Activated T-helper 1 cell treated with anti-CD3 and anti-CD28 coated beads, Interleukin-12 subunit alpha, Interleukin-12 subunit beta, Interleukin-2, Interleukin-4 antibody, amounts not matched to agents 30 ng/mL and 10 ng/mL and 1 ng/mL, durations not matched to agents 14 hours and 24 hours and 36 hours (primary cell): ENCODE measurements around the gene DENND1C. TPM values are rescaled to one million over a fixed set of nuclear protein-coding genes. Genes with fewer than 3 reads are reported as not detected.

Experiments
- DNase-seq: peaks from one replicate; pipeline ENCODE4 v3.0.0; 2021; ENCODE audit warnings: low spot score
- H3K27ac Mint-ChIP-seq: one replicate; pipeline ENCODE4 v1.8.0; 2021; ENCODE audit warnings: mild to moderate bottlenecking, mixed read lengths
- H3K27me3 Mint-ChIP-seq: one replicate; pipeline ENCODE4 v1.8.0; 2022; ENCODE audit warnings: mild to moderate bottlenecking, moderate library complexity, mixed read lengths; ENCODE audit not compliant: insufficient read depth
- H3K36me3 Mint-ChIP-seq: one replicate; pipeline ENCODE4 v1.8.0; 2021; ENCODE audit warnings: low read depth, mixed read lengths
- H3K4me1 Mint-ChIP-seq: one replicate; pipeline ENCODE4 v1.8.0; 2021; ENCODE audit warnings: low read depth, mixed read lengths
- H3K4me3 Mint-ChIP-seq: one replicate; pipeline ENCODE4 v1.8.0; 2021; ENCODE audit warnings: mild to moderate bottlenecking, moderate library complexity, mixed read lengths
- H3K9me3 Mint-ChIP-seq: one replicate; pipeline ENCODE4 v1.8.0; 2021; ENCODE audit warnings: mixed read lengths
- intact Hi-C: fragments of 100-400 bp; cut with micrococcal nuclease; formaldehyde crosslinking; loops from one replicate; pipeline ENCODE4 v1.15.1; 2024
- total RNA-seq: library from RNA; stranded (reverse); gene quantifications from 2 replicates; pipeline ENCODE4 v1.2.3, GENCODE V29; 2022

The DENND1C gene
- total RNA-seq, 1 donor from 2014 or later: 68.4 TPM

DNA sequence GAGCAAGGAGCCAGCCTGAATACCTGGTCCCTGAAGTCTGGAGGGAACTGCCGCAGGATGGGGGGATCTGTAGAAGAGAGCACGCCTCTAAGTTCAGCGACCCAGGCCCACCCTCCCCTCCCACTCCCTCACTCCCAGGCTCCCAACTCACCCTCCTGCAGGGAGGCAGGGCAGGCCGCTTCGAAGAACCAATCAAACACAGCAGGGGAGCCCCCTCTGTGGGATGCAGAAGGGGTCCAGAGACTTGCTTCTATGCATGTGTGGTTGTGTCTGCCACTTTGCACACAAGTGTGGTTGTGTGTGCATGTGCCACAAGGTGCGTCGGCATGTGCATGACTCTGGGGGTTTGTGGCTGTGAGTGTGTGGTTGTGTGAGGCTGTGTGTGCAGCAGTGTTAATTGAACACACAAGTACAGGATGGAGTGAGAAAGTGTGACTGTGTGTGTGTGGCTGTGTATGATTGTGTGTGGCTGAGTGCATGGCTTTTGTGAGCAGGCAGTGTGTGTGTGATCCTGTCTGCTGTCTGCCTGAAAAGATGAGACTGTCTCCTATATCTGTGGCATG lies 1.7 kb downstream of the DENND1C start:
- intact Hi-C loops: loop anchor here (2.0 kb wide), 2 partner anchors 25 to 37 kb away; no protein-coding TSS in a partner anchor

DNA sequence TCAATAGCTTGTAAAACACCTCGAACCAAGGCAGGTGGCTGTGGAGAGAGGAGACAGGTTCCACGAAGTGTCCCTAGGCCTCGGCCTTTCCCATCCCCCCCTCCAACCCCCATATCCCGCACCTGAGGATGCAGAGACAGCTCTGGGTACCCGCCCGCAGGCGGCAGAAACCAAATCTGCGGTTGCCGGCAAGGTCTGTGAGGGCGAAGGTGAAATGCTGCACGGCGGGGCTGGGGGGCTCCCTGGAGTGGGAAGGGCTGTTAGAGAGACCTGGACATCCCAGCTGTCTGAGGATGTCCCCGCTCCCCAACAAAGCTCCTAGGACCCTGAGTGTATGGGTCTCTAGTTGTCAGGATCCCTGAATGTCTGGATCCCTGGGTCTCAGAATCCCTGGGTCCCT lies 2.8 kb downstream of the DENND1C start:
- no peak overlapping the region for H3K27ac Mint-ChIP-seq
- intact Hi-C loops: no loop called here
- H3K36me3 Mint-ChIP-seq: peaks cover 13% of the 10 kb centered on the region
- no peaks in the 10 kb centered on the region for H3K27me3 Mint-ChIP-seq
- DNase-seq: no peak
- peaks cover 23% of the 10 kb centered on the region for H3K4me1 Mint-ChIP-seq
- no peaks in the 10 kb centered on the region for H3K9me3 Mint-ChIP-seq
- no peak overlapping the region for H3K4me3 Mint-ChIP-seq

More for the DNA sequence above, 1.7 kb downstream of the DENND1C start:
- DNase-seq: no peak
- H3K36me3 Mint-ChIP-seq: peaks cover 9% of the 10 kb centered on the region
- no peaks in the 10 kb centered on the region for H3K27me3 Mint-ChIP-seq
- no peaks in the 10 kb centered on the region for H3K9me3 Mint-ChIP-seq
- peak overlapping the region; percentile 89 for H3K27ac Mint-ChIP-seq
- peak overlapping the region; percentile 91 for H3K4me3 Mint-ChIP-seq
- H3K4me1 Mint-ChIP-seq: peaks cover 23% of the 10 kb centered on the region

DNA sequence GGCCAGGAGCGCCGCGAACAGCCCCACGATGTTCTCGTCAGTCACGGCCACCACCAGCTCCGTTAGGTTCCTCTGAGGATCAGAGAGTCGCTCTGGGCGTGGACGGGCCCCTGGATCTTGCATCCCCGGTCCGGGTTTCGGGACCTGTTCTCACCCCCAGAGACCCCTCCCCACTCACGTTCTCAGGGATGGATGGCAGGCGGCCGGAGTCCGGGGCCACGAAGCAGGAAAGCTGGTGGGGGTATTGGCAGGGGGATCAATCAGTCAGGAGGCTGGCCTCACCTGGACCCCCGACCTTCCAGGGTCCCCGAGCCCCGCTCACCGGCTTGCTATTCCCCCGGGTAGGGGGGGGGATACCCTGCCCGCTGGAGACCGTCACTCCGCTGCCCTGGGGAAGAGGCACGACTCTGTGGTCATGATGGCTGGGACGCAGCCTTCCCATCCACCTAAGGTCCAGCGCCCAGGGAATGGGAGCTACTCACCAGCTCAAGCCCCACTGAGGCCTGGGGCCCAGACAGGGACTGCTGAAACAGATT lies 4.6 kb downstream of the DENND1C start:
- intact Hi-C loops: loop anchor here (1.0 kb wide), 3 partner anchors 17 to 104 kb away; no protein-coding TSS in a partner anchor
- H3K4me1 Mint-ChIP-seq: peaks cover 19% of the 10 kb centered on the region
- no peak for DNase-seq
- H3K9me3 Mint-ChIP-seq: no peaks in the 10 kb centered on the region
- H3K4me3 Mint-ChIP-seq: no peak overlapping the region
- peaks cover 13% of the 10 kb centered on the region for H3K36me3 Mint-ChIP-seq
- no peak overlapping the region for H3K27ac Mint-ChIP-seq
- no peaks in the 10 kb centered on the region for H3K27me3 Mint-ChIP-seq

DNA sequence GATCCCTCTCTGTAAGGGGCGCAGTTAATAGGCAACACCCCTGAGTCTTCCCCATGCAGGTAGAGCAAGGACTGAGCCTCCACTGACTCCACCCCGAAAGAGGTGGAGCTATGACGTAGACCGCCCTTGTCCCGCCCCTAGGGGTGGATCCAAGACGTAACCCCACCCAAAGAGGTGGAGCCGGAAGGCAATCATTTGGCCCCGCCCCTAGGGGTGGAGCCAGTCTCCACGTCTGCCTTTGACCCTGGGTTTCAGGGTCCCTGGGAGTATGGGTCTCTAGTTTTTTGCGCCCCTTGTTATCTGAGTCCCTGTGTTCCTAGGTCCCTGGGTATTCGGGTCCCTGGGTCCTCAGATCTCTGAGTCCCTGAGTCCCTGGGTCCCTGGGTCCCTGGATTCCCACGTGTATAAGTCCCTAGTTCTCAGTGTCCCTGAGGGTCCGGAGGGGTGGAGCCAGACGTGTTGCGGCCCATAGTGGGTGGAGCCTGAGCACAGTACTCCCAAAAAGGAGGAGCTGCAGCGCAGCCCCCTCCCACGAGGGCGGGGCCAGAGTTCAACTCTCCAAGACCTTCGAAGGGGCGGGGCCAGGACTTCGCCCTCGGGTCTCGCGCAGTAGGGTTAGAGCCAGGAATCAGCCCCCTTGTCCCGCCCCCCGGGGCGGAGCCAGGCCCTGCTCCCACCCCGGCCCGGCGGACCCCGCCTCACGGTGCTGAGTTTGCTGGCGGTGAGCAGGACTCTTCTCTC lies 5.3 kb downstream of the DENND1C start:
- Mint-ChIP-seq H3K27ac (no peak overlapping the region), H3K4me1 (peaks cover 14% of the 10 kb centered on the region), H3K36me3 (peaks cover 13% of the 10 kb centered on the region), H3K27me3 (no peaks in the 10 kb centered on the region), H3K9me3 (no peaks in the 10 kb centered on the region), H3K4me3 (no peak overlapping the region)
- intact Hi-C loops: loop anchor here (1.0 kb wide), 3 partner anchors 16 to 103 kb away; no protein-coding TSS in a partner anchor
- peak; percentile 50 for DNase-seq

DNA sequence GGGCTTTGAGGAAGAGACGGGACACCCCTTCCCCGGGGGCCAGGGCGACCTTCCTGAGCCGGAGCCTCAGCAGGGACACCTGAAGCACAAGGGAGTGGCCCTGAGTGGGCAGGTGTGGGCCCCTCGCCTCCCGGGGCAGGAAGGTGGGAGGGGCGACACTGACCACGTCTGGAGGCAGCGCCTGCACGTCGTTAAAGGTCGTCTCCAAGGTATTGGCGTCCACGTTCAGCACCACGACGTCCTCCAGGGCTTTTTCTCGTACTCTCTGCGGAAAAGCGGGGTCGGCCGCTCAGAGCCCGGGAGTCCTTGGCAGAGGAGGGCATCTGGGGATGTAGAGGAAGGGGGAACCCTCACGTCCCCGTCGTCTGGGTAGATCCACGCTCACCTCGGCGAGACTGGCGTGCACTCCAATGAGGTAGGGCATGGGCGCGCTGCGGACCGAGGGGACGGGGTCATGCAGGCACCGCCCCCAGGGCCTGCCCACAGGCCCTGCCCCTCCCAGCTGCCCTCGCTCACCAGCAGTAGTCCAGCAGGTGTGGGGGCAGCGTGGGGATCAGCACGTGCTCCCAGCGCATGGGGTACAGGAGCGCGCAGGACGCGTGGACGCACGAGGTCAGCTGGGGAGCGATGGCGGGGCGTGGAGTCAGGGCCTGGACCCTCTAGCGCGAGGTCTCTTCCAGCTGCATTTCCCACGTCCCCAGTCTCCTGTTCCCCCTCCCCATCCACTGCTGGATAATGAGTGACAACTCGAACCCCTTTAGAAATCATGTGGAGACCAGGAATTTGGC lies 6.1 kb downstream of the DENND1C start:
- Mint-ChIP-seq H3K9me3 (no peaks in the 10 kb centered on the region), H3K4me1 (peaks cover 8% of the 10 kb centered on the region), H3K4me3 (no peak overlapping the region), H3K27me3 (no peaks in the 10 kb centered on the region), H3K36me3 (peaks cover 15% of the 10 kb centered on the region), H3K27ac (no peak overlapping the region)
- intact Hi-C loops: loop anchor here (1.0 kb wide), 3 partner anchors 15 to 102 kb away; no protein-coding TSS in a partner anchor
- no peak for DNase-seq

DNA sequence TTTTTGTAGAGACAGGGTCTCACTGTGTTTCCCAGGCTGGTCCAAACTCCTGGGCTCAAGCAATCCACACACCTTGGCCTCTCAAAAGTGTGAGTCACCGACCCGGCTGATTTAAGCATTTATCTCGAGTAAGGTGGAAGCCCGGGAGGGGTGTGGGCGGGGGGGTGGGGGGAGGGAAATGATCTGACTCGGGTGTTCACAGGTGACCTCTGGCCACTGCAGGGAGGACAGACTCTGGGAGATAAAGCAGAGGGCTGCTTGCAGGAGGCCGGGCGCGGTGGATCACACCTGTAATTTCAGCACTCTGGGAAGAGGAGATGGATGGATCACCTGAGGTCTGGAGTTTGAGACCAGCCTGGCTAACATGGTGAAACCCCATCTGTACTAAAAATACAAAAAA lies 7.9 kb downstream of the DENND1C start:
- Mint-ChIP-seq H3K27me3 (no peaks in the 10 kb centered on the region), H3K36me3 (peaks cover 24% of the 10 kb centered on the region), H3K4me3 (no peak overlapping the region), H3K4me1 (no peaks in the 10 kb centered on the region), H3K9me3 (no peaks in the 10 kb centered on the region), H3K27ac (no peak overlapping the region)
- intact Hi-C loops: no loop called here
- DNase-seq: no peak

DNA sequence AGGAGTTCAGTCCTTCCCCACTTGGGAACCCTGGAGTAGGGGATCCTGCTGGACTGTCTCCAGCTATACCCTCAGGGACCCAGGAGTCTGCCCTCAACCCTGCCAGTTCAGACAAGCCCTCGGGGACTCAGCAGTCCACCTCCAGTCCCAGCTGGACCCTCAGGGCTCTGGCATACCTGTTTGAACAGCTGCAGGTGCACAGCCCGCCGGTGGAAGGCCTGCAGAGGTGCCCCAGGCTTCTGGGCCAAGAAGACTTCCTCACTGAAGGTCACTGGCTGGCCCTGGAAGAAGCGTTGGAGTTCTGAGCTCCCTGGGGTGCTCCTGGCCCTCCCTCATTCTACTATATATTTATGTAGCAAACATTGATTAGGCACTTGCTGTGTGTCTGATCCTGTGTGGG lies 8.9 kb downstream of the DENND1C start:
- intact Hi-C loops: no loop called here
- no peaks in the 10 kb centered on the region for H3K4me1 Mint-ChIP-seq
- no peaks in the 10 kb centered on the region for H3K9me3 Mint-ChIP-seq
- H3K4me3 Mint-ChIP-seq: no peak overlapping the region
- peaks cover 29% of the 10 kb centered on the region for H3K36me3 Mint-ChIP-seq
- no peaks in the 10 kb centered on the region for H3K27me3 Mint-ChIP-seq
- no peak for DNase-seq
- no peak overlapping the region for H3K27ac Mint-ChIP-seq

DNA sequence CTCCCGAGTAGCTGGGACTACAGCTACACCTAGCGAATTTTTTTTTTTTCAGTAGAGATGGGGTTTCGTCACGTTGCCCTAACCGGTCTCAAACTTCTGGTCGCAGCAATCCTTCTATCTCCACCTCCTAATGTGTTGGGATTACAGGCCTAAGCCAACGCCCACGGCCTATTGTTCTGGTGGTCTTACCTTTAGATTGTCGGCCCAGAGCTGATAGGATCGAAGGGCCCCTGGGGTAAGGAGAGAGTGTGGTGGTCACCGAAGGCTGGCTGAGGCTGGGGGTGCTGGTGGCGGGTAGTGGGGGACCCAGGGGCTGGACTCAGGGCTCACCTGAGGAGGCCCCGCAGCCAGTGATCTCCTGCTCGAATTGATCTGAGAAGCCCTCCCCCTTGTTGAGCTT lies 10.5 kb downstream of the DENND1C start:
- no peaks in the 10 kb centered on the region for H3K9me3 Mint-ChIP-seq
- DNase-seq: no peak
- no peak overlapping the region for H3K27ac Mint-ChIP-seq
- H3K27me3 Mint-ChIP-seq: no peaks in the 10 kb centered on the region
- H3K4me1 Mint-ChIP-seq: no peaks in the 10 kb centered on the region
- peaks cover 27% of the 10 kb centered on the region for H3K36me3 Mint-ChIP-seq
- H3K4me3 Mint-ChIP-seq: no peak overlapping the region
- intact Hi-C loops: no loop called here

DNA sequence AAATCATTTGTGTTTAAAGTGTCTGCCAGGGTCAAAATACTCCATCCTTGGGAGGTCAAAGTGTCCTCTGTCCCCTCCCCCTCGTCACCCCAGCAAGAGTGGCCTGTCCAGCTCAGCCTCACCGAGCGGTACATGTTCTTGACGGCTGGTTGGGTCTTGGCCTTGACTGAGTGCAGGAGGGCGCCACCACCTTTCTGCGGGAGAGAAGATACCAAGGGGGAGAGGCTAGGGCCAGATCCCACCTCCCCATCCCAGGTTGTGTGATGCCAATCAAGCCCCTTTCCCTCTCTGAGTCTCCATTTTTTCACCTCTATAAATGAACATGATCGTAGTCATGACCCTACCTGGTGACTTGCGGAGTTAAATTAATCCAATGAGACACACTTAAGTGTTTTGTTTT lies 11.4 kb downstream of the DENND1C start:
- no peak for DNase-seq
- Mint-ChIP-seq H3K4me3 (no peak overlapping the region), H3K27me3 (no peaks in the 10 kb centered on the region), H3K9me3 (no peaks in the 10 kb centered on the region), H3K36me3 (peaks cover 24% of the 10 kb centered on the region), H3K27ac (no peak overlapping the region), H3K4me1 (no peaks in the 10 kb centered on the region)
- intact Hi-C loops: no loop called here

DNA sequence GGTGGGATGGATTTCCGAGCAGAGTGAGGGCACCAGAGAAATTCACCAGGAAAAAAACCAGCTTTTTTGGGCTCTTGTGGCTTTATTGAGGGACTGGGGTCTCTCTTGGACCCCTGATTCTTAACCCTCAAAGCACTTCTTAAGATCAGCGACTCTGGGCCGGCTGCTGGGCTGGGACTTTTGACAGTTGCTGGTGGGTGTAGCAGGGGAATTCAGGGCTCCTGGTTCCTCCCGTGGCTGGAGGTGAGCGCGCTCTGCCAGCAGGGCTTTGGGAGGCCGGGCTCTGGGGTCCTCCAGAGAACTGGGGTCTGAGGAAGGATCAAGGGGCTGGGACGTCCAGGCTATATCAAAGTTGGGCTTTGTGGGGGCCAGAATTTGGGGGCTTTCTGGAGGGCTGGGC lies 14.2 kb downstream of the DENND1C start:
- Mint-ChIP-seq H3K27me3 (peaks cover 4% of the 10 kb centered on the region), H3K4me3 (no peak overlapping the region), H3K9me3 (no peaks in the 10 kb centered on the region), H3K36me3 (peaks cover 21% of the 10 kb centered on the region), H3K4me1 (no peaks in the 10 kb centered on the region), H3K27ac (no peak overlapping the region)
- DNase-seq: no peak
- intact Hi-C loops: no loop called here

DNA sequence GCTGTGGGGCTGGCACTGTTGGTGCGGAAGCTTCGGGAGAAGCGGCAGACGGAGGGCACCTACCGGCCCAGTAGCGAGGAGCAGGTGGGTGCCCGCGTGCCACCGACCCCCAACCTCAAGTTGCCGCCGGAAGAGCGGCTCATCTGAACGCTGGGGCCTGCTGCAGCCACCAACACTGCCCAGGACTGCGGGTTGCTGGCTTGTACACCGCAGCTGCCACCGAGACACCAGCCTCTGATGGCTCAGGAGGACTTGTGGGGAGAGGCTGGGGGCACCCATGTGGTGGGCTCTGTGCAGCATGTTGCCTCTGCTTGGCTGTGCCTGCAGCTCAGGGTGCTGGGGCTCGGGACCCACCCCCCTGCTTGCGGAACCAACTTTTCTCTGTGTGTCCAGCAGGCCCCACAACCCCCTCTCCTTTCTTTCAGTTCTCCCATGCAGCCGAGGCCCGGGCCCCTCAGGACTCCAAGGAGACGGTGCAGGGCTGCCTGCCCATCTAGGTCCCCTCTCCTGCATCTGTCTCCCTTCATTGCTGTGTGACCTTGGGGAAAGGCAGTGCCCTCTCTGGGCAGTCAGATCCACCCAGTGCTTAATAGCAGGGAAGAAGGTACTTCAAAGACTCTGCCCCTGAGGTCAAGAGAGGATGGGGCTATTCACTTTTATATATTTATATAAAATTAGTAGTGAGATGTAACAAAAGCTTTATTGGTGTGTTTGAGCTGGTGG lies 14.9 kb downstream of the DENND1C start:
- peaks cover 4% of the 10 kb centered on the region for H3K27me3 Mint-ChIP-seq
- DNase-seq: no peak
- intact Hi-C loops: no loop called here
- no peak overlapping the region for H3K4me3 Mint-ChIP-seq
- no peak overlapping the region for H3K27ac Mint-ChIP-seq
- H3K36me3 Mint-ChIP-seq: peaks cover 21% of the 10 kb centered on the region
- no peaks in the 10 kb centered on the region for H3K4me1 Mint-ChIP-seq
- H3K9me3 Mint-ChIP-seq: no peaks in the 10 kb centered on the region

DNA sequence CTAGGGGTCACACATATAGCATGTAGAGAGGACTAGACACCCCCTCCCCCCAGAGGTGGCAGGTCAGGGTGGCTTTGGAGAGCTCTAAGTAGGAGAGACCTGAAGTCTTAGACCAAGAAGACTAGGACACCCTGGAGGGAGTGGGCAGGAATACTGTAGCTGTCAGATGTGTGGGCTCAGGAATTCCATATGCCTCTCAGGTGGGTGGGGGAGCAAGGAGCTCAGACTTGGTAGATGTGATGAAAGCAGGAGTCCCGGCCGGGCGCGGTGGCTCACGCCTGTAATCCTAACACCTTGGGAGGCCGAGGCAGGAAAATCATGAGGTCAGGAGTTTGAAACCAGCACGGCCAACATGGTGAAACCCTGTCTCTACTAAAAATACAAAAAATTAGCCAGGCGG lies 15.9 kb downstream of the DENND1C start:
- H3K36me3 Mint-ChIP-seq: peaks cover 18% of the 10 kb centered on the region
- H3K9me3 Mint-ChIP-seq: no peaks in the 10 kb centered on the region
- no peak for DNase-seq
- intact Hi-C loops: no loop called here
- H3K4me3 Mint-ChIP-seq: no peak overlapping the region
- no peaks in the 10 kb centered on the region for H3K4me1 Mint-ChIP-seq
- peaks cover 4% of the 10 kb centered on the region for H3K27me3 Mint-ChIP-seq
- H3K27ac Mint-ChIP-seq: no peak overlapping the region
